BE2C (cell line): ENCODE data around the gene UBE2O.
A peak's percentile ranks its signal among the peaks of the same experiment; 100 is the strongest.

Experiments
- DNase-seq: peaks from one replicate; pipeline ENCODE4 v3.0.0-alpha.2; 2020
- H3K27me3 ChIP-seq: fragments of 250-450 bp; sonication (Bioruptor Pico); 2 replicates; pipeline ENCODE4 v1.5.1; 2020; ENCODE audit warnings: mild to moderate bottlenecking
- H3K36me3 ChIP-seq: fragments of 250-450 bp; sonication (Bioruptor Pico); 2 replicates; pipeline ENCODE4 v1.5.1; 2020; ENCODE audit warnings: mild to moderate bottlenecking
- H3K4me1 ChIP-seq: fragments of 250-450 bp; sonication (Bioruptor Pico); 2 replicates; pipeline ENCODE4 v1.5.1; 2020
- H3K4me3 ChIP-seq: 2 replicates; pipeline ENCODE4 v1.5.1; 2011; ENCODE audit warnings: low read depth, low read length
- H3K9me3 ChIP-seq: fragments of 250-450 bp; sonication (Bioruptor Pico); 2 replicates; pipeline ENCODE4 v1.5.1; 2020
- CTCF ChIP-seq: IDR thresholded peaks from 2 replicates; pipeline ENCODE4 v1.5.1; 2012; ENCODE audit warnings: mild to moderate bottlenecking, low read depth, low read length

UBE2O gene

GRCh38 chr17:76359375-76359774 is 93.6 kb downstream of the UBE2O start:
- Histone ChIP-seq H3K36me3 (no peaks in the 10 kb centered on the region), H3K4me1 (no peaks in the 10 kb centered on the region), H3K9me3 (no peaks in the 10 kb centered on the region), H3K4me3 (no peak overlapping the region), H3K27me3 (no peaks in the 10 kb centered on the region)
- TF ChIP-seq CTCF = no peak
- no peak for DNase-seq

DNA sequence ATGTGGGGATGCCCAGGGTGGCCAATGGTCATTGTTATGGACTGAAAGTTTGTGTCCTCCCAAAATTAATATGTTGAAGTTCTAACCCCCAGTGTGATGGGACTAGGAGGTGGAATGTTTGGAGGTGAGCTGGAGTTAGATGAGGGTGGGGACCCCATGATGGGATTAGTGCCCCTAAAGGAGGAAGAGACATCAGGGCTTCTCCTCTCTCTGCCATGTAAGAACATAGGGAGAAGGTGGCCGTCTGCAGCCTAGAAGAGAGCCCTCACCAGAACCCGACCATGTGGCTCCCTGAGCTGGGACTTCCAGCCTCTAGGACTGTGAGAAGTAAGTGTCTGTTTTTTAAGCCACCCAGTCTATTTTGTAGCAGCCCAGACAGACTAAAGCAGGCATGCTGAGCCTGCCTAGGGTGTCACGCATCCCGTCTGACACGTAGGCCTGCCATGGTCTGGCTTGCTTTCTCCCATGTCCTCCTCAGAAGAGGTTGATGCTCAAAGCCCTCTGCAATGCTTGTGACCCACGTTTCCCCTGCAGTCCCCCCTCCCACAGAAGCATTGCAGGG is 95.3 kb downstream of the UBE2O start:
- Histone ChIP-seq H3K27me3 (no peaks in the 10 kb centered on the region), H3K4me3 (no peak overlapping the region), H3K36me3 (no peaks in the 10 kb centered on the region), H3K9me3 (no peaks in the 10 kb centered on the region), H3K4me1 (no peaks in the 10 kb centered on the region)
- no peak for TF ChIP-seq CTCF
- DNase-seq = no peak

- Histone ChIP-seq H3K4me1 (no peaks in the 10 kb centered on the region), H3K9me3 (no peaks in the 10 kb centered on the region), H3K36me3 (no peaks in the 10 kb centered on the region), H3K4me3 (no peak overlapping the region), H3K27me3 (no peaks in the 10 kb centered on the region)
- no peak for DNase-seq
- TF ChIP-seq CTCF = no peak
Measured at GRCh38 chr17:76356803-76357456, 96.0 kb downstream of the UBE2O start.

DNA sequence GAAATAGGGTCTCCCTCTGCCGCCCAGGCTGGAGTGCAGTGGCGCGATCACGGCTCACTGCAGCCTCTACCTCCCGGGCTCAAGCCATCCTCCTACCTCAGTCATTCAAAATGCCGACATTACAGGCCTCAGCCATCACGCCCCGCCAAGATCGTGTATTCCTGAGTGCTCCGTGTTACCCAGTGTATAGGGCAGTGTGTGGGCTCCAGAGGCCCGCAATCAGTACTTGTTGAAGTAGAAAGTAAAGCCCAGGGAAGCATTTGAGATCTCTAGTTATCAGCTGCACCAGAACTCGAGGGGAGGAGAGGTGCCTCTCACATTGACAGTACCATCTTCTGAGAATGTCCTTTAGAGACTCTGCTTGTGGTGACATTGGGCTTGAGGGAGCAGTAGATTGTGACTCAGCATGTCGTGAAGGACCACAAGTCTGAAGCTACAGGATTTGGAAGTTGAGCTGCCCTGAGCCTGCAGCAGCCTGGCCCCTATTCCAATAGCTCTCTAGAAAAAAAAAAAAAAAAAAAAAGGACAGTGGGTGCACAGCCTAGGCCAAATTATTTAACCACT is 98.1 kb downstream of the UBE2O start:
- no peak for DNase-seq
- Histone ChIP-seq H3K4me3 (peak overlapping the region; percentile 84; the same call in 1 of the 2 replicates), H3K27me3 (no peaks in the 10 kb centered on the region), H3K4me1 (no peaks in the 10 kb centered on the region), H3K9me3 (no peaks in the 10 kb centered on the region), H3K36me3 (no peaks in the 10 kb centered on the region)
- TF ChIP-seq CTCF = no peak

DNA sequence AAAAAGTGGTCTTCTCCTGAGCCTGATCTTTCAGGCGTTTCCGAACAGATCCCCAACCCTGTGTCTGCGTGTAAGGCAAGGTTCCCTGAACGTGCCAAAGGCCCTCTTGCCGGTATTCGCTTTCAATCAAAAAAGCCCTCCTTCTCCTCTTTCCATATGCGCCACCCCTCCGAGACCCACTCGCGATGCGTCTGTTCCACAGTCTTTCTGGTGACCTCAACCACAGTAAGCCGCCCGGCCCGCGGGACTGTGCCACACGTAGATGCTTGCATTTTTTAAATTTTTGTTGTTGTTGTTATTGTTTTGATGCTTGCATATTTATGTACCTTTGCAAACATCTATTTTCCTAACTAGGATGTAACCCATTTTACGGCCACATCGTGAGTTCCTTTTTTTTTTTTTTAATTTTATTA is 98.6 kb downstream of the UBE2O start:
- no peaks in the 10 kb centered on the region for H3K4me1 ChIP-seq
- no peak for TF ChIP-seq CTCF
- H3K27me3 ChIP-seq = no peaks in the 10 kb centered on the region
- DNase-seq = no peak
- H3K4me3 ChIP-seq = peak overlapping the region; percentile 84
- H3K9me3 ChIP-seq = no peaks in the 10 kb centered on the region
- no peaks in the 10 kb centered on the region for H3K36me3 ChIP-seq
